Smooth muscle cell of trachea (primary cell): ENCODE data around the gene AXL. TPM values are rescaled to one million over a fixed set of nuclear protein-coding genes. Genes with fewer than 3 reads are reported as not detected.

Experiments used
- total RNA-seq: library from RNA; depleted of rRNA; stranded (reverse); fragments of >200 nt; gene quantifications from 2 replicates; pipeline ENCODE4 v1.2.1, GENCODE V29; 2014

AXL gene
- 369 and 387 TPM in 2 replicates for total RNA-seq

DNA sequence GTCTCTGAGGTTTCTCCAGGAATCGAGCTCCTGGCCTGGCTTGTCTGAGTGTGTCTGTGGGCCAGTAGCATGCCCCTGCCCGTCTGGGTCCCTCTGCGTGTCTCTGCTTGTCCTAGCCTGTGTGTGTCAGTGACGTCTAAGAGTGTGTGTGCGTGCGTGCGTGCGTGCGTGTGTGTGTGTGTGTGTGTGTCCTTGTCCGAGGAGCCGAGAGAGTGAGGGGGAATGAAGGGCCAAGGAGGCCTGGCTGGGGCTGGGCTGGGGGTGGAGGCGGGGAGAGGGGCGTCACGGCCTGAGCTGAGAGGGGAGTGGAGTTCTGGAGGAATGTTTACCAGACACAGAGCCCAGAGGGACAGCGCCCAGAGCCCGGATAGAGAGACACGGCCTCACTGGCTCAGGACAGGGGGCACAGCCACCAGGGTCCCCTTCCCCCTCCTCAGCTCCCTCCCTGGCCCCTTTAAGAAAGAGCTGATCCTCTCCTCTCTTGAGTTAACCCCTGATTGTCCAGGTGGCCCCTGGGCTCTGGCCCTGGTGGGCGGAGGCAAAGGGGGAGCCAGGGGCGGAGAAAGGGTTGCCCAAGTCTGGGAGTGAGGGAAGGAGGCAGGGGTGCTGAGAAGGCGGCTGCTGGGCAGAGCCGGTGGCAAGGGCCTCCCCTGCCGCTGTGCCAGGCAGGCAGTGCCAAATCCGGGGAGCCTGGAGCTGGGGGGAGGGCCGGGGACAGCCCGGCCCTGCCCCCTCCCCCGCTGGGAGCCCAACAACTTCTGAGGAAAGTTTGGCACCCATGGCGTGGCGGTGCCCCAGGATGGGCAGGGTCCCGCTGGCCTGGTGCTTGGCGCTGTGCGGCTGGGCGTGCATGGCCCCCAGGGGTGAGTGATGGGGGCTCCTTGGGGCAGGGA, at the start of gene AXL:
Gene AXL (plus strand): TSS at position 609 of the 893 bp plus-strand sequence. CDS start 170 bp downstream, at position 779.

DNA sequence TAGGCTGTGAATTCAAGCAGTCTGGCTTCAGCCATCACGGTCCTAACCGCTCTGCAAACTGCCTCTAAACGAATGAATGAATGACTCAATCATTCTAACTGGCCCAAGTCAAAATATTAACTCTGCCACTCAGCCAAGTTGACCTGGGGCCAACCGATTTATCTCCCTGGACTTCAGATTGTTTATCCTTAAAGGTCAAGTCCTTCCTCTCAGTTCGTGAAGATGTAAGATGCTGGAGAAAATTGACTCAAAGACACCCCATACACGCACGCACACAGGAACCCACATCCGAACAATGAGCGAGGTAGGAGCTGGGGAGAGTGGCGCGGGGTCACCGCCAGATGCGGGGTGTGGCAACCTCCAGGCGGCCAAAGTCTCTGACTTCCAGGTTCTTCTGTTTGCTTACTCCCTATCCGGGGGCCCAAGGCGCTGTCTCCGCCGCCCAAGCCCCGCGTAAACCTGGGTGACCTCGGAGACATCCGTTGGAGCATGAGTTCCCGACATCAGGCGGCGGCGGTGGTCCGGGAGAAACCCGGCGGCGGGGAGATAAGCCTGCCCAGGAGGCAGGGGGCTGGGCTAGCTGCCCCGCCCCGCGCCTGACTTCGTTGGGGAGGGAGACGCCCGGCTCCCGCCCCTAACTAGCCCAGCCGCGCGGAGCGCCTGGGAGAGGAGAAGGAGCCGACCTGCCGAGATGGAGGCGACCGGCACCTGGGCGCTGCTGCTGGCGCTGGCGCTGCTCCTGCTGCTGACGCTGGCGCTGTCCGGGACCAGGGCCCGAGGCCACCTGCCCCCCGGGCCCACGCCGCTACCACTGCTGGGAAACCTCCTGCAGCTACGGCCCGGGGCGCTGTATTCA, 26.2 kb upstream of the AXL start, which contains the start of gene CYP2S1:
Gene CYP2S1 (plus strand): TSS at position 646 of the 856 bp plus-strand sequence. CDS start 46 bp downstream, at position 692.

GRCh38 chr19:41263850-41264580, 45.0 kb downstream of the AXL start, which contains the start of gene HNRNPUL1:
Gene HNRNPUL1, plus strand, starts transcription at chr19:41264372. Its CDS starts 132 bp downstream, at chr19:41264504.

DNA sequence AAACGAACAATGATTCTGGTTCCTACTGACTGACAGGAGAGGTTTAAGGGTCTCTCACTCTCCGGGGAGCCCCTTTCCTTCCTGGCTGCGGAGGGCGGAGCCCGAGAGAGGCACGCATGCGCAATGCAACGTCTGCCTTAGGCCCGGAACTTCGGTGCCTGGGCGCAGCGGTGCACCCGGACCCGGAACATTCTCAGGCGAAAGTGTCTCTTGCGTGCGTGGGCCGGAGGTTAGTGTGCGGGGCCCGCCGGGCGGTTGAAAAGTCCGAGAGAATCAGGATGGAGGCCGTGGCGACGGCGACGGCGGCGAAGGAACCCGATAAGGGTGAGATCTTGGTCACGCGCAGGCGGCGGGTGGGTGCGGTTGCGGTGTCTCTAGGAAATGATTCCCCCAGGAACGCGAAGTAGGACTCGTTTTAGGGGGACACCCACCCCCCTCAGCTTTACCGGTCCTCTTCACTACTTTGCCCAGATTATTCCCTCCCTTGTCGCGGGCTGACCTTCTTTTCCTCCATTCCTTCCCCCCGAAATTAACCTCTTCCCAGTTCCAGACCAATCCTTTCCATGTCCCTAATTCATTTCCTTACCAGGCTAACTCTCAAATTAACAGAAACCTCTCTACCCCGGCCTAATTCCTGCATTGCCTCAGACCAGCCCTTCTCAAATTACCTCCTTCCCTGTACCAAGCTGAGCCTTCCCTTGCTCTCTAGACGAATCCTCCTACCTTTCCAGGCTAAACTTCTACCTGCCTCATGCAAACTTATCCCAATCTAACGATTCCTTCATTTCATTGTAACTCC, 91.2 kb downstream of the AXL start, which contains the start of gene CCDC97:
Gene CCDC97 (plus strand): TSS at position 140 of the 799 bp plus-strand sequence. CDS start 139 bp downstream, at position 279.

Other genes with a start within 250 kb of the AXL start
- not detected in 2 replicates for gene CYP2B6, start 227.9 kb upstream of the AXL start, total RNA-seq
- not detected in 2 replicates for gene CYP2A13, start 130.8 kb upstream of the AXL start, total RNA-seq
- gene CYP2F1, start 104.8 kb upstream of the AXL start, total RNA-seq: not detected in 2 replicates
- 1.8 and 5.7 TPM in 2 replicates for gene CYP2S1, start 26.0 kb upstream of the AXL start, total RNA-seq
- gene HNRNPUL1, start 45.1 kb downstream of the AXL start, total RNA-seq: 87.2 and 118 TPM in 2 replicates
- gene CCDC97, start 90.9 kb downstream of the AXL start, total RNA-seq: 9.3 and 13.2 TPM in 2 replicates
- 12.1 and 15.7 TPM in 2 replicates for gene TGFB1, start 134.7 kb downstream of the AXL start, total RNA-seq
- 2.8 and 4.2 TPM in 2 replicates for gene B9D2, start 144.9 kb downstream of the AXL start, total RNA-seq
- gene TMEM91, start 157.3 kb downstream of the AXL start, total RNA-seq: 4.4 and 10.9 TPM in 2 replicates
- gene EXOSC5, start 178.1 kb downstream of the AXL start, total RNA-seq: 8.9 and 13.7 TPM in 2 replicates
- gene BCKDHA, start 178.6 kb downstream of the AXL start, total RNA-seq: 43.8 and 48.1 TPM in 2 replicates
- gene B3GNT8, start 208.2 kb downstream of the AXL start, total RNA-seq: 3.5 and 4.5 TPM in 2 replicates
- 44.0 and 46.1 TPM in 2 replicates for gene DMAC2, start 220.7 kb downstream of the AXL start, total RNA-seq
- gene ERICH4, start 223.9 kb downstream of the AXL start, total RNA-seq: not detected in 2 replicates